NCI-H1417 (cell line): ENCODE measurements around the gene MAP2K6.

Source experiments
- DNase-seq, 3 experiments: peaks; one replicate each; lab custom pipeline; 2025; lab: John Stamatoyannopoulos, UW

MAP2K6 gene

GRCh38 chr17:69414408-69415274, at the start of gene MAP2K6:
TSS of gene MAP2K6 (plus strand) at chr17:69414697. CDS start at chr17:69414985, 288 bp downstream.
- peak; percentile 33 to 54 (median 44) for DNase-seq

GRCh38 chr17:69367298-69367697, 47.2 kb upstream of the MAP2K6 start:
- DNase-seq: no peak

DNA sequence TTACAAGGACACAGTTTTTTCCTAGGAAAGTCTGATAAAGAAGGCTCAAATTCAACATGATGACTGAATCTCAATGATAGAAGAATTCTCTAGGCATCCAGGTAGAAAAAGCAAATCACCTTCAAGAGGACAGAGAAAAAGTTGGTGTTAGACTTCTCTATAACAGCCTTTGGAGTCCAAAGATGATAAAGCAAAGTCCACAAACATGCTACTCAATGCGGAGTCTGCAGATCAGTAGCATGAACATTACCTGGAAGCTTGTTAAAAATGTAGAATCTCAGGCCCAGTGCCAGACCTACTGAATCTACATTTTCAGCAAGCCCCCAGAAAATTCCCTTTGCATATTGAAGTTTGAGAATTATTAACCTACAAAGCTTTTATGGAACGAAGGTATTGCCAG, 41.4 kb upstream of the MAP2K6 start:
- no peak for DNase-seq

DNA sequence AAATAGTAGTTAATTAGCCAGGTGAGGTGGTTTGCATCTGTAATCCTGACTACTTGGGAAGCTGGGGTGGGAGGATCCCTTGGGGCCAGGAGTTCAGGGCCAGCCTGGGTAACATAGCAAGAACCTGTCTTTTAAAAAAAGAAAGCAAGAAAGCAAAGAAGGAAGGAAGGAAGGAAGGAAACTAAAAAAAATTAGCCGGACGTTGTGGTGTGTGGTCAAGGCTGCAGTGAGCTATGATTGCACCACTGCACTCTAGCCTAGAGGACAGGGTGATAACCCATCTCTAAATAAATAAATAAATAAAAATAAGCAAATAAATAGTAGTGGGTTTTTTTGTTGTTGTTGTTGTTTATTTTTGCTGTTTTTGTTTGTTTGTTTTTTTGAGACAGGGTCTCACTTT, 39.3 kb upstream of the MAP2K6 start:
- DNase-seq: no peak

- DNase-seq: no peak
These were observed 25.6 kb upstream of the MAP2K6 start for GRCh38 chr17:69388822-69389442.

- no peak for DNase-seq
These were observed 23.5 kb upstream of the MAP2K6 start for GRCh38 chr17:69390795-69391501.

DNA sequence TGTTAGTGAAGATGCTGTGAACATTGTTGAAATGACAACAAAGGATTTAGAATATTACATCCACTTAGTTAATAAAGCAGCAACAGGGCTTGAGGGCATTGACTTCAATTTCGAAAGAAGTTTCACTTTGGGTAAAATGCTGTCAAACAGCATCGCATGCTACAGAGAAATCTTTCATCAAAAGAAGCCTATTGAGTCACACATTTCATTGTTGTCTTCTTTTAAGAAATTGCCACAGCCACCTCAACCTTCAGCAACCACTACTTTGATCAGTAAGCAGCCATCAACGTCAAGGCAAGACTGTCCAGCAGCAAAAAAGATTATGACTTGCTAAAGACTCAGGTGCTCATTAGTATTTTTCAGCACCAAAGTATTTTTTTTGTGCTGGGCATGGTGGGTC, 13.2 kb upstream of the MAP2K6 start:
- no peak for DNase-seq

DNA sequence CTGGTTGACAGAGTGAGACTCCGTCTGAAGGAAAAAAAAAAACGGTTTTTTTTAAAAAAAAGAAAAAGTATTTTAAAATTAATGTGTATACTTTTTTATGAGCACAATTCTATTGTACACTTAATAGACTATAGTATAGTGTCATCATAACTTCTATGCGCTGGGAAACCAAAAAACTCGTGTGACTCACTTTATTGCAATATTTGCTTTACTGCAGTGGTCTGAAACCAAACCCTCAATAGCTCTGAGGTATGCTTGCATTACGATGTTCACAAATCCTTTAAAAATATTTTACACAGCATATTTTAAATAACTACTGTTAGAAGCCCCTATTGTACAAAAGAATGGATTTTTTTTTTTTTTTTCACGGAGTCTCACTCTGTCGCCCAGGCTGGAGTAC, 12.4 kb upstream of the MAP2K6 start:
- no peak for DNase-seq

DNA sequence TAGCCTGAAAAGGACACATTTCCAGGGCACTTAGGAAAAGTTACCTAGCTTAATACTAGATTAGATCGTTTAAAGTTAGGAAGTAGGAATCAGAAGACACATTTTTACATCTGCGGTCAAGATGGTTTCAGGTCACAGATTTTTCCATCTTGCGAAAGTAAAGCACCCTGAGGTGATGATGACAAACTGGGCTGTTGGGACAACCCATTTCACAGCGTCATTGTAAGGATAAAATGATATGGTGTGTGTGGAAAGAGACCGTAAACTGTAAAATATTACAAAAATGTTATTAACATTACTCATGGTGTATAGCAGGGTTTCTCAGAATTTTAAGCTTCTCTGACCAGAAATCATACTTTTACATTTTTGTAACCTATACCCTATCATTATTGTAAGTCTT, 10.1 kb upstream of the MAP2K6 start:
- no peak for DNase-seq

DNA sequence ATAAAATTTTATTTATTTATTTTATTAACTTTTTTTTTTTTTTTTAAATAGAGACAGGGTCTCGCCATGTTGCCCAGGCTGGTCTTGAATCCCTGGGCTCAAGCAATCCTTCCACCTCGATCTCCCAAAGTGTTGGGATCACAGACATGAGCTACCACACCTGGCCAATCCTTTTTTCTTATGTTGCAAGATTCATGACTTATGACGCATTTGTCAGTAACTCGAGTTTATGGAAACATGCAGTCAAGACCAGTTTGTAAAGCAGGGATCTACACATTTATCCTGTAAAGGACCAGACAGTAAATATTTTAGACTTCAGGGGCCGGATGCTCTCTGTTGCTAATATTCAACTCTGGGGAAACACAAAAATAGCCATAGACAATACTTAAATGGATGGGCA, 9.4 kb upstream of the MAP2K6 start:
- DNase-seq: no peak

- no peak for DNase-seq
These were observed 7.6 kb upstream of the MAP2K6 start for GRCh38 chr17:69406941-69407340.

- no peak for DNase-seq
These were observed 6.7 kb upstream of the MAP2K6 start for GRCh38 chr17:69407759-69408158.

DNA sequence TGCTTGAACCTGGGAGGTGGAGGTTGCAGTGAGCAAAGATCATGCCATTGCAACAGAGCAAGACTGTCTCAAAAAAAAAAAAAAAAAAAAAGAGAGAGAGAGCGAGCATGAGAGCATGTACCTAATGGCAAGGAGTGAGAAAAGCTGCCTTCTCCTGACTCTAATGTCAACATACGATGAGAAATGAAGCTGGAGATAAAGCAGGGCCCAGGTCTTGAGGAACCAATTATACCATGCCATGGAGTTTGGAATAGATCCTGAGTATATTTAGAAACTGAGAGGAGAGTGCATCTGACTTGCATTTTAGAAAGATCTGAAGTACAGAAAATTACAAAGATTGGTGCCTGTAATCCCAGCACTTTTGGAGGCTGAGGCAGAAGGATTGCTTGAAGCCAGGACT, 3.8 kb upstream of the MAP2K6 start:
- DNase-seq: no peak

- no peak for DNase-seq
These were observed 2.7 kb upstream of the MAP2K6 start for GRCh38 chr17:69411766-69412165.

DNA sequence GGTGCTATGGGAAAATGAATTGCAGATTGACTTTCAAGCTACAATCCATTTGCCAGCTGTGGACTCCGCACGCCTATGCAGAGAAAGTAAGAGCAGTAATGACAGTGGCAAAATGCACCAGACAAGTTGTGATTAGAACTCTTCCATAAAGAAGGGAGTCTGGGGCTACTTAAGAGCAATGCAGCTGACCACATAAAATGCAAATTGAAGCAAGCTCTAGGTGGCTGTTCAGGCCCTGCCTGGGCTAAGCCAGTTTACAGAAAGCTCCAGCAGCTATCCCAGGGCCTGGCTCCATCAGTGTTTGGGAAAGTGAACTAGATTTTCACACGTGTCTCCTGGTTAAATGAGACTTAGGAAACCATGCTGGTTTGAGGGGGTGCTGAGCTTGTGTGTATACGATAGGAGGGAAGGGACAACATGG, 2.2 kb upstream of the MAP2K6 start:
- DNase-seq: no peak

GRCh38 chr17:69415431-69415830, 934 bp downstream of the MAP2K6 start:
- no peak for DNase-seq

- no peak for DNase-seq
These were observed 3.3 kb downstream of the MAP2K6 start for GRCh38 chr17:69417545-69418483.

GRCh38 chr17:69418535-69418934, 4.0 kb downstream of the MAP2K6 start:
- no peak for DNase-seq

- no peak for DNase-seq
These were observed 9.0 kb downstream of the MAP2K6 start for GRCh38 chr17:69423450-69423849.

GRCh38 chr17:69424287-69425041, 10.0 kb downstream of the MAP2K6 start:
- DNase-seq: no peak

DNA sequence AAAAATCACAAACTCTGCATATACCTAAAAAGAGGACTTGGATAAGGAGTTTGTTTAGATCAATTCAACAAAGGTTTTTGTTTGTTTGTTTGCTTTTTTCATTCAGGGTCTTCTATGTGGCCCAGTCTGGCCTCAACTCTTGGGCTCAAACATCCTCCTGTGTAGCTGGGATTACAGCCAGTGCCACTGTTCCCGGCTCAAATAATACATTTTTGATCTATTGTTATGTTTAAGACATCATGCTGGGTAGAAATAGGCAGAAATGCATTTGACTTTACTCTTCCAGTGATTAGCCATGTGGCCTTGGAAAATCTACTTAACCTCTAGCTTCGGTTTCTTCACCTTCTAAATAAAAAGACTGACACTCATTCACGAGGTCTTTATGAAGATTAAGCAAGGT, 11.5 kb downstream of the MAP2K6 start:
- no peak for DNase-seq
